ELF-1 (cell line): ENCODE results near the gene PLEKHN1.

Experiments
- DNase-seq: peaks from one replicate; pipeline ENCODE4 v3.0.0-alpha.2; 2016; ENCODE audit warnings: low read depth, low spot score

The PLEKHN1 gene

DNA sequence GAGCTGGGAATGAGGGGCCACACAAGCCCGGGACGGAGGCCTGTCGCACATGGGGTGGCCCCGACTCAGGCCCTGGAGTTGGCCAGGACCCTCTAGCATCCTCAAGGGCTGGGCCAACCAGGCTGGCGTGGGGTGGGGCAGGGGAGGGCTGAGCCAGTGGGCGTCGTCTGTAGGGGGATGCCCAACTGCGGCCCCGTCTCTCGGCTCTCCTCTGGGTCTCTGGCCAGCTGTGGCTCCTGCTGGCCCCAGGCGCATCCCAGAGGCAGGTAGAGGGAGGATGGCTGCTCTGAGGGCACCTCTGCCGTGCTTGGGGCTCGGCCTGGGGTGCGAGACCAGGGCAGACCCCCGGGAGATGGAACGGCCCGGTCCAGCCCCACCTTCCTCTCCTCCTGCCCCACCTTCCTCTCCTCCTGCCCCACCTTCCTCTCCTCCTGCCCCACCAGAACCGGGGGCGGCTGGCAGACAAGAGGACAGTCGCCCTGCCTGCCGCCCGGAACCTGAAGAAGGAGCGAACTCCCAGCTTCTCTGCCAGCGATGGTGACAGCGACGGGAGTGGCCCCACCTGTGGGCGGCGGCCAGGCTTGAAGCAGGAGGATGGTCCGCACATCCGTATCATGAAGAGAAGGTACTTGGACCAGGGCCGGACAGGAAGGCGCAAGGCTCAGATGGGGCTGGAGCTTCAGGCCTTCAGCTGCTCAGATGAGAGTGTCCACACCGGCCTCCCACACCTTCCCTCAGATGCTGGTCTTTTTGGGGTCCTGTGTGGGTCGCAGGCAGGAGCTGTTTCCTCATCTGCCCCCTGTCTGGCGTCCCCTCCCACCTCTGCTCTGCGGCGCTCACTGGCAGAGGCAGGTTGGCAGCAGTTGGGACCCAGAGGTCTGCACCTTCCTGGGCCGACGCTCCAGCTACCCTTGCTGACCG, 36.3 kb upstream of the PLEKHN1 start:
- no peak for DNase-seq

DNA sequence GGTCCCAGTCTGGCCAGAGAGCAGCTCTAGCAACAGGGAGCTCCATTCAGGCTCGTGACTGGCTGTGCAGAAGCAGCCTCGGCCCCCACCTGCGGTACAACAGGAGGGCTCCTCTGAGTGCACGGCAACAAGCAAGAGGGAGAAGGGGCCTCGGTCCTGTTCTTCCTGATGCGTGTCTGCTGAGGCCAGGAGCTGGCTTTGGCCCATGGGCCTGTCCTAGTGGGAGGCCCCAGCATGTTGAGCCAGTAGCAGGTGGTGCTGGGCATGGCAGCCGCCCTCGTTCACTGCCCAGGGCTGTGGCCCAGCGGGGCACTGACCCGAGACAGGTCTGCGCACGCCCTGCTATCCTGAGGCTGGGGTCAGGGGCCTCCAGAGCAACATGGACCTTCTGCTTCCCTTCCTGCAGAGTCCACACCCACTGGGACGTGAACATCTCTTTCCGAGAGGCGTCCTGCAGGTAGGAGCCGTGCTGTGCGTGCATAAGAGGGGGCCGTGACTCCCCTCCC, 35.6 kb upstream of the PLEKHN1 start:
- no peak for DNase-seq

- no peak for DNase-seq
These were observed 34.7 kb upstream of the PLEKHN1 start for GRCh38 chr1:931380-932172.

- DNase-seq: no peak
These were observed 34.1 kb upstream of the PLEKHN1 start for GRCh38 chr1:932173-932510.

DNA sequence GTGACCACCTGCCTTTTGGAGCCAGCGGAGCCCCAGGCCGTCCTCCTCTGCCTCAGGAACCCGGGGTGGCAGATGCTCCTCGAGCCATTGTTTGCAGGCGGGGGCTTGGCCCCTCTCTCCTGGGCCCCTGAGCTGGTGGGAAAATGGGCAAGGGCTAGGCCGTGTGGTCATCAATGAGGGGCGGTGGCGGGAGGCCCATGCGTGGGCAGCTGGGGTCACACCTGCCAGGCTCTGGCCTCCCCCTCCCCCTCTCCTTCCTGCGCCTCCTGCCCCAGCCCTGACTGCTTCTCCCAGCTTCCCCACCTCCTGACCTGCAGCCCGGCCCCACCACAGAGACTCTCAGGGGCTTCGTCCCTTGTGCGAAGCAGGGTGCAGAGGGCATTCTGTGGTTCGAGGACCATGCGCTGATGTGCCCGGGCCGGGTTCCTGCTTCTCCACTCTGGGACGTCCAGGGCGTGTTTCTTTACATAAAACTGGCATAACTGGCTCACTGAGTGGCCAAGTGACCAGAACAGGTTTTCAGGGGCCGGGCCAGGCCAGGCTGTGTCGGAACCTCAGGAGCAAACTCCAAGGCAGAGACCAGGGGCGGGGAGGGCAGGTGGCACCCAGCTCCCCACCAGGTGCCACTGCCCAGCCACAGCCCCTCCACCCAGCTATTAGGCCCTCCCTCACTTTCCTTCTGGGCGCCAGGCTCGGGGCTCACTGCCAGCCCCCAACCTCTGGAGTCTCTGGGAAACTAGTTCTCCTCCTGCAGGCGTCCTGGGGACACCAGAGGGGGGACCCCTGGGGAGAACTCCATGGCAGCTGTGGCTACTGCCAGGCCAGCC, 33.3 kb upstream of the PLEKHN1 start:
- no peak for DNase-seq

DNA sequence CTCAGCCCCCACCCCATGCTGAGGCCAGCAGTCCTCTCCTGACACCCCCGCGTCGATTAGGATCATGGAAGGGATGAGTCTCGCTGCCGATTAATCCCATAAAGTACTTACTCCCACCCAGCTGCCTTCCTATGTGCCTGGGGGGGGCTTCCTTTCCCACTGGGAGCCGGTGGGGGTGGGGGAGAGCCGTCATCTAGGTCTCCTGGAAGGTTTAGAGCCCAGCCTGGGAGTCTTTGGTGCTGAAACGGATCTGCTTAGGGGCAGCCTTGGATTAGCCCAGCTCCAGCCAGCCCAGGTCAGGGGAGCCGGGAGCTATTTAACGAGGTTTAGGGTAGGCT, 32.7 kb upstream of the PLEKHN1 start:
- DNase-seq: no peak

DNA sequence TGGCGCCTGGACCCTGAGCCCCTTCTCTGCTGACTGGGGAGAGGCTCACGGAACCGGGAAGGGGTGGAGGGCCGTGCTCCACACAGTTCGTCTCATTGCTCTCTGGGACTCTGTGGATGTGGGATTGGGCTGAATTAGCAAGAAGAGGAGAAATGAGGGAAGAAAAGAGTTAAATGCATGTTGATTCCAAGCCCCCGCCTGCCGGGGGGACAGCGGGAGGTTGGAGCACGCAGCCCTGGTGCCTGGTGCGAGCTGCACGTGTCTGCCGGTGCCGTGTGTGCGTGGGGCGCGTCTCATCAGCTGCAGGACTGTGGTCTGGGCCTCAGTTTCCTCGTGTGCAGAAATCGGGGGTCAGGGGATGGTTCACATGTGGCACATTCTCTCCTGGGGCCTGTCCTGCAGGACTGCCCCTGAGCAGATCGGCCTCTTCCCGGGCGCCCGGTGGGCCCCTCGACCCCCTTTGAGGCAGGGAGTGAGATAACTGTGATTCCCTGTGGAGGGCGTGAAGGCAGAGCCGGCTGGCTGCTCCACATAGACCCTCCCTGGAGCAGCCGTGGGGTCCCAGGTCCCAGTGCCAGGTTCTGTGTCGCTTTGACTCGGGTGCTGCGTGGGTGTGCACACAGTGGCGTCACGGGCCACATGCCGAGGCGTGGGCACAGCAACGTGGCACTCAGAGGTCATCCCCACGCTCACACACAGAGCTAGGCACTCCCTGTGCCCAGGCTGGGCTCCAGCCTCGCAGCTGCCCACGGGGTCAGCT, 31.1 kb upstream of the PLEKHN1 start:
- no peak for DNase-seq

DNA sequence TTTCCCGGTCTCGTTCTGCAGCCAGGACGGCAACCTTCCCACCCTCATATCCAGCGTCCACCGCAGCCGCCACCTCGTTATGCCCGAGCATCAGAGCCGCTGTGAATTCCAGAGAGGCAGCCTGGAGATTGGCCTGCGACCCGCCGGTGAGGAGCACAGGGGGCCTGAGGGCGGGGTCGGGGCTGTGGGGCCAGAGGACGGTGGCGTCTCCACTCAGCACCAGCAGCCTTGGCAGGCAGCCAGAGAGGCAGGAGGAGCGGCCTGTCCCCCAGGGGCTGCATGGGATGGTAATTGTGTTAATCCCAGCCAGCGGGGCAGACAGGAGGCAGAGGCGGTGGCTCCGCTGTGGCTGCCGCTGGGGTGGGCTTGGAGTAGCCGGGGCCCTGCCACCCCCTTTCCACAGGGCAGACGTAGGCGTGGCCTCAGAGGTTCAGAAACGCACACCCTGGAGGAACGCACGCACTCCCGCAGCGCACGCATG, 30.5 kb upstream of the PLEKHN1 start:
- peak; percentile 63 for DNase-seq

DNA sequence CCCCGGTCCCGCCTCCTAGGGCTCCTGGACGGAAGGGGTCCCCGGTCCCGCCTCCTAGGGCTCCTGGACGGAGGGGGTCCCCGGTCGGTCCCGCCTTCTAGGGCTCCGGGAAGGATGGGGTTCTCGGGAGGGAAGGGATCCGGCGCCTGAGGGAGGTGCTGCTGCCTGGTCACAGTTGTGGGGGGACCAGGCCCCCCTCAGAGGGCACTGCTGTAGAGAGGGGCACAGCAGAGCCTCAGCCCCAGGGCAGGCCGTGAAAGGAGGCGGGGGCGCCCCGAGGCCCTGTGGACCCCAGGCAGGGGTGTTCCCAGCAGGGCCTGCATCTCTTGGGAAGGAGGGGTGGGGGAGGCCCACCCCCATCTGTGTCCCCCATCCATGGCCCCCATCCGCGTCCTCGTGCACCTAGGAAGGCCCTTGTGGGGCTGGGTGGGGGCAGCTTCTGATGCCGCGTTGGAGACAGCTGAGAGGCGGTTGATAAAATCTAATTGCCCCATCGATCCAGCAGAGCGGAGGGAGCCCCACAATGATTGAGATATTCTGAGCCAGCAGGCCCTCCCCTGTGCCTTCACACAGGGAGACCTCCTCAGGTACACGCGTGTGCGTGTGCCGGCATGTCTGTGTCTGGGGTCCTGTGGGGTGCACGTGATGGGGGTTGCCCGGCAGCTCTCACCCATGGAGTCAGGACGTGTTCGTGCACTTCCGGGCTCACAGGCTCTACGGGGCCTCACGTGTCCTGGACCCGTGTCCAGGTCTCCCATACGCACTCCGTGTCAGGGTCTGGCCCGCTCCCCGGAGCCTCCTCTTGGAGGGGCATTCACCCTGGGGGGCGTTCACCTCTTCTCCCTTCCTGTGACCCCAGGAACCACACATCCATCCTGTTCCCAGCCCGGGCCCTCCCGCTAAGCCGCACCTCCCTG, 29.7 kb upstream of the PLEKHN1 start:
- DNase-seq: no peak

- no peak for DNase-seq
These were observed 28.8 kb upstream of the PLEKHN1 start for GRCh38 chr1:937521-937920.

- no peak for DNase-seq
These were observed 28.1 kb upstream of the PLEKHN1 start for GRCh38 chr1:938088-938683.

GRCh38 chr1:938711-939489, 27.4 kb upstream of the PLEKHN1 start:
- DNase-seq: peak; percentile 58

DNA sequence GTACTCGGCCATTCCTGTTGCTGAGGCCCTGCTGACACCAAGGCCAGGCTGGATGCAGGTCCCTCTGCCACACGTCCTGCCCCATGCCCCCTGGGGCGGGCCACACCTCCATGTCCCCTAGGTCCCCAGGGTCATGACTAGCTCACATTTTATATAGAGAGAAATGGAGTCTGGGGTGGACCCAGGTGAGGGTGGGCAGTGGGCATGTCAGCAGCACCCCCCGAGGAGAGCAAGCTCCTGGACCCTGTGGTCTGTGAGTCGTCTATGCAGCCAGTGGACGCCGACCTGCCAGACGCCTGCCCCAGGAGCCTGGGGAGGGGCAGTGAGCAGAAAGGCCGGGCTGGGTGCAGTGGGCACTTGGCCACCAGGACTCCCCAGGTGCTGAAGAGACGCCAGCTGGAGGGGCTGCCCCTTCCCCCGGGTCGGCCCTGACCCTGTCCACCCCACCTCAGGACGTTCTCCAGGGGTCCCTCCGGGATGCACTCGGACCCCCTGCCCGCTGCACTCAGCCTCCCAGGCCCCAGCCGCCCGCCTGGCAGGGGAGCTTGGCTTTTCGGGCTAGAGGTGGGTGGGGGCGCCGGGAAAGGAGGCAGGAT, 26.7 kb upstream of the PLEKHN1 start:
- DNase-seq: no peak

DNA sequence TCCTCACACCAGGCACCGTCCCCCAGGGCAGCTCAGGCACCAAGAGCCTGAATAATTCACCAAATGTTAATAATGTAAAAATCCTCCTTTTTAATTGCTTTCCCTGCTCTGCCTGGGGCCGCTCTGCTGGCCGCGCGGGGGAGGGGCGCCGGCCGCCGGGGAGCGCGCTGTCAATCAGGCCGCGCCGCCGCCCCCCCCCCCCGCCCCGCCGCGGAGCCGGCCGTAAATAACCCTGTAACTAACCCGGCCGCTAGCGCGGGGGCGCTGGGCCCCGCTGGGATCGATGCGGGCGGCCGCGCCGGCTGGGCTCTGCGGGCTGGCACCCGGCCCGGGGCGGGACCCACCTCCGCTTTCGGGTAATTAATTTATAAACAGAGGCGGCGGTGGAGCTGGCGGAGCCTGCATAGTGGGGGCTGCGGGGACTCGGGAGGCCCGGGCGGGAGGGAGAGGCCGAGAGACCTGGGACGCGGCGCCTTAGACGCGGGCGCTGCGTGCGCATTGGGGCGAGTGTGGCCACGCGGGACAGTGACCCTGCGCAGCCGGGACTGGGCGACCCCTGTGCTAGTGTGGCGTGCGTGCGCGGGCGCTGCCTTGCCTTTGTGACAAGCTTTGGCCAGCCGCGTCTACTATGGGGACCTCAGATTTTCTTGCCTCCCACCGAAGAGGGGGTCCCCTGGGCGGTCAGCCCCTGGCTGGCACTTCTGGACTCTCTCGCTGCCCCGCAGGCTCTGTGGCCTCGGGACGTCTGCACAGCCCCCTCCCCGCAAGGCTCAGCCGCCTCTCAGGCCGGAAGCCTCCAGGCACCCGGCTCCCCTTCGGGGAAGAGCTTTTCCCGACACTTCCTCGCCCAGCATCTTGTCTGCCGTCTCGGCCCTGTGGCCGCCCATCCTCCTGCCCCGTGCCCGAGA, 25.9 kb upstream of the PLEKHN1 start:
- DNase-seq: peak; percentile 63

GRCh38 chr1:941015-941587, 25.2 kb upstream of the PLEKHN1 start:
- no peak for DNase-seq

DNA sequence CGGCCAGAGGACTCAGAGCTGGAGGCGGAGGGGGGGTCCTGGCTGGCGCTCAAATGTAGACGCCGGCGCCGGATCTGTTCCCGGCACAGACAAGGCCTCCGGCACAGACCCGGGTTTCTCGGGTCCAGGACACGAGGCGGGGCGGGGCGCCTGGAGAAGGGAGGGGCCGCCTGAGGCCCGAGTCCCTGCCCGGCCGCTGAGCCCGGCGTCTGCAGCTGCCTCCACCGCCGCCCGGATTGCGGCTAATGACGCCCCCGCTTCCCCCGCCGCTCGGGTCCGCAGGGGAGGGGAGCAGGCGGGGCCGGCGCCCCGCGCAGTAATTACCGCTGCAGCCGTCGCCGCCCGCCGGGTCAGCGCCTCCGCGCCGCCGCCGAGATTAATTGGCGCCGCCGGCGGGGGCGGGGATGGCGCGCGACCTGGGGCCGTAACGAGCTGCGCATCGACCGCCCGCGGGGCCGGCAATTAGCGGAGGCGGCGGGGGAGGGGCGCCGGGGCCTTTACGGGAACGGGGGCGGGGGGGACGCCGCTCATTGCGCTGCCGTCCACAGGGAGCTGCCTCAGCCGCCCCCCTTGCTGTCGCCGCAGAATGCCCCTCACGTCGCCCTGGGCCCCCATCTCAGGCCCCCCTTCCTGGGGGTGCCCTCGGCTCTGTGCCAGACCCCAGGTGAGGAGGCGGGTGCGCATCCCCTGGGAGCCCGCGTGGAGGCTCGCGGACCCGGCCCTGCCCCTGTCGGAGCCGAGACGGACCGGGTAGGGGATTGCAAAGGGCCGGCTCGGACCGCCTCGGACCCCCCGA, 24.5 kb upstream of the PLEKHN1 start:
- DNase-seq: peak; percentile 94
